Spleen (tissue), 11 donors: ENCODE data around the gene MYRF. TPM values are rescaled to one million over a fixed set of nuclear protein-coding genes. Genes with fewer than 3 reads are reported as not detected.

Experiments used
- DNase-seq: peaks from one replicate; pipeline ENCODE4 v3.0.0-alpha.2; 2020
- H3K27ac ChIP-seq, 8 donors: fragments of 200-600 bp; sonication (generic) in 7 of 8; 1 replicate in 4 of 8; 2 replicates in 4 of 8; pipeline versions ENCODE4 v1.5.0 to v1.8.0; 2016 to 2021; ENCODE audit warnings: inconsistent platforms in 4 of 8, mild to moderate bottlenecking in 4 of 8, moderate library complexity in 1 of 8
- H3K27me3 ChIP-seq, 7 donors: fragments of 200-600 bp; sonication (generic) in 6 of 7; replicated peaks in 1 of 7; 1 replicate in 4 of 7; 2 replicates in 3 of 7; pipeline versions ENCODE4 v1.5.0 to v1.8.0; 2016 to 2021; ENCODE audit warnings: inconsistent platforms in 3 of 7, mild to moderate bottlenecking in 1 of 7
- H3K36me3 ChIP-seq, 6 donors: fragments of 200-600 bp; sonication (generic) in 5 of 6; 1 replicate in 4 of 6; 2 replicates in 2 of 6; pipeline versions ENCODE4 v1.5.0 to v1.8.0; 2016 to 2021; ENCODE audit warnings: inconsistent platforms in 2 of 6
- H3K4me1 ChIP-seq, 6 donors: fragments of 200-600 bp; sonication (generic) in 5 of 6; 1 replicate in 3 of 6; 2 replicates in 3 of 6; pipeline versions ENCODE4 v1.5.0 to v1.8.0; 2016 to 2021; ENCODE audit warnings: inconsistent platforms in 3 of 6
- H3K4me3 ChIP-seq, 8 donors: fragments of 200-600 bp; sonication (generic) in 7 of 8; 1 replicate in 4 of 8; 2 replicates in 4 of 8; pipeline versions ENCODE4 v1.5.0 to v1.8.0; 2016 to 2021; ENCODE audit warnings: inconsistent platforms in 4 of 8, mild to moderate bottlenecking in 4 of 8, moderate library complexity in 2 of 8
- H3K9me3 ChIP-seq, 8 donors: fragments of 200-600 bp; sonication (generic) in 7 of 8; 1 replicate in 4 of 8; 2 replicates in 4 of 8; pipeline versions ENCODE4 v1.5.0 to v1.8.0; 2016 to 2021; ENCODE audit warnings: inconsistent platforms in 4 of 8
- CTCF ChIP-seq, 11 experiments: fragments of 200-600 bp in 7 of 11; fragments of 450-650 bp in 4 of 11; sonication (generic) in 4 of 11; IDR thresholded peaks in 8 of 11; conservative IDR thresholded peaks in 3 of 11; 1 replicate in 7 of 11; 2 replicates in 4 of 11; pipeline versions ENCODE4 v1.4.0 to v1.8.0; 2016 to 2021; ENCODE audit warnings: antibody characterized with exemption in 11 of 11, inconsistent platforms in 4 of 11, mild to moderate bottlenecking in 1 of 11
- POLR2A ChIP-seq, 3 donors: fragments of 450-650 bp; IDR thresholded peaks; one replicate each; pipeline ENCODE4 v1.5.1; 2017; ENCODE audit warnings: antibody characterized with exemption in 3 of 3, mild to moderate bottlenecking in 1 of 3
- POLR2AphosphoS5 ChIP-seq, 3 donors: sonication (generic); formaldehyde crosslinking; IDR thresholded peaks; one replicate each; pipeline ENCODE4 v1.5.1; 2017; ENCODE audit warnings: antibody characterized with exemption in 3 of 3
- WGBS, 5 donors: extraction: QIAGEN DNeasy Blood & Tissue Kit in 3 of 5; methylation state at CpG; one replicate each; pipeline versions ENCODE4 v1.1.5 to v1.1.7; 2013 to 2018; 5-methylcytosine and 5-hydroxymethylcytosine counted together
- intact Hi-C: fragments of 100-400 bp; cut with DNase I; formaldehyde crosslinking; loops from one replicate; pipeline ENCODE4 v1.15.0; 2023; ENCODE audit warnings: low total_unique reads
- polyA plus RNA-seq, 3 donors: library from polyadenylated mRNA; stranded (reverse); fragments of 200-250 nt; gene quantifications; one replicate each; pipeline ENCODE4 v1.2.1, GENCODE V29; 2013
- total RNA-seq, 7 donors: library from RNA; depleted of rRNA in 3 of 7; stranded (reverse); fragments of >200 nt in 3 of 7; fragmentation: NEBNext Ultra II Directional in 4 of 7; extraction: Animal tissue kit (Norgen Biotek cat#: 25700) in 4 of 7; gene quantifications; one replicate each; pipeline versions ENCODE4 v1.1.0 to v1.2.1, GENCODE V29; 2016 to 2021
- donor health status: healthy with polysubstance abuse.
- donor health status: DM: no; HTN: no; CAD: no; lungs with moderate emphysema.
- donor health status: DM: no; HTN: no; CAD: no.
- donor health status: Bipolar disorder and iron deficiency.
- donor health status: healthy.
- donor health status: DM: no; HTN: no; CAD: no.
- donor health status: DM: yes; HTN: yes; CAD: no.

The MYRF gene
- total and polyA plus RNA-seq, 10 donors, result 0.15 to 1.5 (median 0.55) TPM

- Histone ChIP-seq H3K4me1 (peaks cover 8 to 38% (median 20%) of the 10 kb centered on the region in 6 donors), H3K27me3 (peaks cover 0 to 18% (median 0%) of the 10 kb centered on the region in 7 donors), H3K36me3 (no peaks in the 10 kb centered on the region), H3K9me3 (no peaks in the 10 kb centered on the region), H3K4me3 (no peak overlapping the region), H3K27ac (no peak overlapping the region)
- intact Hi-C loops, result no loop called here
- WGBS, 5 donors, result 75 to 87% (median 85%) methylated on average over 9 to 10 of the region's 10 CpGs
- DNase-seq, result no peak
- TF ChIP-seq POLR2A (IDR thresholded peaks at IDR 0.05) (no peak), POLR2AphosphoS5 (IDR thresholded peaks at IDR 0.05) (no peak)
Measured at GRCh38 chr11:61773356-61773755, 20.9 kb downstream of the MYRF start.

GRCh38 chr11:61773809-61774208 lies 21.4 kb downstream of the MYRF start:
- WGBS, 5 donors, result 86 to 94% (median 90%) methylated on average over 18 of the region's 18 CpGs

GRCh38 chr11:61774411-61774810 lies 22.0 kb downstream of the MYRF start:
- H3K4me3 ChIP-seq, result no peak overlapping the region
- H3K36me3 ChIP-seq, result no peaks in the 10 kb centered on the region
- DNase-seq, result no peak
- intact Hi-C loops, result no loop called here
- no peaks in the 10 kb centered on the region for H3K9me3 ChIP-seq
- WGBS, 5 donors, result 83 to 90% (median 86%) methylated on average over 11 to 12 of the region's 12 CpGs
- H3K27ac ChIP-seq, result no peak overlapping the region
- TF ChIP-seq POLR2A (IDR thresholded peaks at IDR 0.05) (no peak), POLR2AphosphoS5 (IDR thresholded peaks at IDR 0.05) (no peak)
- peaks cover 8 to 39% (median 20%) of the 10 kb centered on the region in 6 donors for H3K4me1 ChIP-seq
- H3K27me3 ChIP-seq, result peaks cover 0 to 18% (median 0%) of the 10 kb centered on the region in 7 donors

More at GRCh38 chr11:61773809-61774208, 21.4 kb downstream of the MYRF start:
- TF ChIP-seq POLR2A (IDR thresholded peaks at IDR 0.05) (no peak), POLR2AphosphoS5 (IDR thresholded peaks at IDR 0.05) (no peak)
- Histone ChIP-seq H3K27ac (no peak overlapping the region), H3K4me1 (peaks cover 8 to 39% (median 20%) of the 10 kb centered on the region in 6 donors), H3K36me3 (no peaks in the 10 kb centered on the region), H3K27me3 (peaks cover 0 to 18% (median 0%) of the 10 kb centered on the region in 7 donors), H3K9me3 (no peaks in the 10 kb centered on the region), H3K4me3 (no peak overlapping the region)
- intact Hi-C loops, result no loop called here
- DNase-seq, result no peak

GRCh38 chr11:61775106-61775505 lies 22.7 kb downstream of the MYRF start:
- H3K9me3 ChIP-seq, result no peaks in the 10 kb centered on the region
- TF ChIP-seq POLR2AphosphoS5 (IDR thresholded peaks at IDR 0.05), result no peak
- TF ChIP-seq POLR2A (IDR thresholded peaks at IDR 0.05), result no peak
- no peak for TF ChIP-seq CTCF (IDR thresholded peaks at IDR 0.05 in 8 of 11, conservative IDR thresholded peaks at IDR 0.05 in 3 of 11)
- no peak for DNase-seq
- WGBS, 5 donors, result 84 to 98% (median 93%) methylated on average over 5 to 6 of the region's 6 CpGs
- no peak overlapping the region for H3K4me3 ChIP-seq
- intact Hi-C loops, result no loop called here
- H3K27ac ChIP-seq, result no peak overlapping the region
- H3K27me3 ChIP-seq, result peaks cover 0 to 18% (median 0%) of the 10 kb centered on the region in 7 donors
- H3K36me3 ChIP-seq, result no peaks in the 10 kb centered on the region
- H3K4me1 ChIP-seq, result peaks cover 8 to 39% (median 20%) of the 10 kb centered on the region in 6 donors

GRCh38 chr11:61775606-61776554 lies 23.4 kb downstream of the MYRF start:
- Histone ChIP-seq H3K27ac (no peak overlapping the region), H3K27me3 (peaks cover 0 to 18% (median 0%) of the 10 kb centered on the region in 7 donors), H3K36me3 (no peaks in the 10 kb centered on the region), H3K4me1 (peaks cover 8 to 39% (median 20%) of the 10 kb centered on the region in 6 donors), H3K4me3 (no peak overlapping the region), H3K9me3 (no peaks in the 10 kb centered on the region)
- no peak for DNase-seq
- intact Hi-C loops, result no loop called here
- WGBS, 5 donors, result 74 to 90% (median 83%) methylated on average over 12 to 20 of the region's 20 CpGs
- TF ChIP-seq CTCF (IDR thresholded peaks at IDR 0.05 in 8 of 11, conservative IDR thresholded peaks at IDR 0.05 in 3 of 11) (no peak), POLR2AphosphoS5 (IDR thresholded peaks at IDR 0.05) (no peak), POLR2A (IDR thresholded peaks at IDR 0.05) (no peak)
